Spinal cord (tissue), 10 donors: ENCODE measurements around the gene COL5A3. TPM values are rescaled to one million over a fixed set of nuclear protein-coding genes. Genes with fewer than 3 reads are reported as not detected.
A peak's percentile ranks its signal among the peaks of the same experiment; 100 is the strongest.

Experiments
- DNase-seq, 6 donors: peaks; one replicate each; pipeline versions ENCODE4 v3.0.0 to v3.0.0-alpha.2; 2013 to 2015; ENCODE audit warnings: low spot score in 6 of 6, low read depth in 4 of 6
- H3K27ac ChIP-seq: one replicate; pipeline ENCODE4 v1.5.1; 2013; ENCODE audit warnings: low read depth, low read length, control low read depth
- H3K27me3 ChIP-seq: one replicate; pipeline ENCODE4 v1.6.1; 2013; ENCODE audit warnings: low read length; ENCODE audit not compliant: control insufficient read depth, insufficient read depth
- H3K36me3 ChIP-seq: one replicate; pipeline ENCODE4 v1.6.1; 2013; ENCODE audit warnings: low read length; ENCODE audit not compliant: control insufficient read depth, insufficient read depth
- H3K4me1 ChIP-seq: one replicate; pipeline ENCODE4 v1.6.1; 2013; ENCODE audit warnings: low read length; ENCODE audit not compliant: control insufficient read depth, insufficient read depth
- H3K4me3 ChIP-seq: one replicate; pipeline ENCODE4 v1.5.1; 2013; ENCODE audit warnings: low read depth, low read length, control low read depth
- H3K9me3 ChIP-seq: one replicate; pipeline ENCODE4 v1.6.1; 2013; ENCODE audit warnings: low read length; ENCODE audit not compliant: control insufficient read depth, insufficient read depth
- WGBS: methylation state at CpG from one replicate; pipeline ENCODE4 v1.1.5; 2013; ENCODE audit warnings: missing lambda C conversion rate; ENCODE audit not compliant: insufficient coverage; 5-methylcytosine and 5-hydroxymethylcytosine counted together
- polyA plus RNA-seq, 2 donors: library from polyadenylated mRNA; unstranded; fragments of 120-200 nt; gene quantifications; one replicate each; pipeline ENCODE4 v1.2.1, GENCODE V29; 2013; ENCODE audit not compliant: insufficient read length in 2 of 2
- total RNA-seq, 2 donors: library from RNA; depleted of rRNA in 1 of 2; stranded (reverse); fragments of 120-200 nt in 1 of 2; fragments of >200 nt in 1 of 2; gene quantifications; one replicate each; pipeline versions ENCODE4 v1.2.3 to v1.2.4, GENCODE V29; 2013 to 2014
- donor health status: healthy.

COL5A3 gene
- total and polyA plus RNA-seq, 4 donors, result 7.8 to 18.1 (median 14.7) TPM

GRCh38 chr19:9989504-9989903, 20.8 kb downstream of the COL5A3 start:
- H3K4me1 ChIP-seq, result peaks cover 45% of the 10 kb centered on the region
- H3K9me3 ChIP-seq, result no peaks in the 10 kb centered on the region
- H3K27ac ChIP-seq, result no peak overlapping the region
- 93% methylated on average over 2 of the region's 3 CpGs for WGBS
- DNase-seq, result no peak
- H3K36me3 ChIP-seq, result no peaks in the 10 kb centered on the region
- H3K4me3 ChIP-seq, result no peak overlapping the region
- no peaks in the 10 kb centered on the region for H3K27me3 ChIP-seq

- WGBS, result 21% methylated on average over 7 of the region's 8 CpGs
- Histone ChIP-seq H3K9me3 (no peaks in the 10 kb centered on the region), H3K27ac (peak overlapping the region; percentile 75), H3K36me3 (no peaks in the 10 kb centered on the region), H3K27me3 (no peaks in the 10 kb centered on the region), H3K4me3 (no peak overlapping the region), H3K4me1 (peaks cover 36% of the 10 kb centered on the region)
- DNase-seq, result peak; percentile 61 to 93 (median 75)
Measured at GRCh38 chr19:9986787-9987281, 23.5 kb downstream of the COL5A3 start.

DNA sequence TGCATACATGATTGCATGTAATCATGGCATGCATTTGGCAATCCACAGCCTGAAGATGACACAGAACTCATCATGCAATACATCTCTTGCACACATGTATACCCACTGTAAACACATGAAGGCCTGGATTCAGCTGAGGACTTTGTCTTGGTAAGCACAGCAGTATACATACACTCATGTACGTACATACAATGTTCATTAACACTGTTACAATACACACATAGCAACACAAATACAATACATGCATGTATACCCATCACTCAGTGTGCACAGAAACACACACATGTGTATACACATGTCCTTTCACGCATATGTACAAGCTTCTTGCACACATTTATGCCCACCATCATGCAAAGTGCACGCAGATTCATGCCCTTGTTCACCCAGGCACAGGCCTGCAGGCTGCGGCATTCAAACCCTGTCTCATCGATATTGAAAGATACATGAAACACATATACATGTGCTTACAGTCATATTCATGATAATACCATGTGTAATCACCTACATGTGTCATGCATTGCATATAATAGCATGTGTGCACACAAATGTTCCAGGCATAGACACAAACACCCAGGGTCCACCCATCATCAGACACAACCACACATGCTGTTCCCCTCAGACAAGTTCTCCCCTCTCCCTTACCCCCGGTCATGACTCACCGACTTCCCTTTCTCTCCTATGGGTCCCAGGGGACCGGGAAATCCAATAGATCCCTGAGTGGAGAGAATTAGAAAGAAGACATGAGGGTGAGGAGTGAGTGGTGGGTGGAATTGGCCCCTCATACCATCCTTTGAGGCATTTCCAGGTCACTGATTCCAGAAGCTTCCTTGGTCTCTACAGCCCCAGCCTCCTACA, 28.7 kb downstream of the COL5A3 start:
- Histone ChIP-seq H3K4me1 (peaks cover 12% of the 10 kb centered on the region), H3K27ac (no peak overlapping the region), H3K36me3 (peaks cover 8% of the 10 kb centered on the region), H3K9me3 (no peaks in the 10 kb centered on the region), H3K27me3 (no peaks in the 10 kb centered on the region), H3K4me3 (no peak overlapping the region)
- 97% methylated on average over 3 of the region's 8 CpGs for WGBS
- peak in 1 of 6 donors; percentile 12 for DNase-seq

DNA sequence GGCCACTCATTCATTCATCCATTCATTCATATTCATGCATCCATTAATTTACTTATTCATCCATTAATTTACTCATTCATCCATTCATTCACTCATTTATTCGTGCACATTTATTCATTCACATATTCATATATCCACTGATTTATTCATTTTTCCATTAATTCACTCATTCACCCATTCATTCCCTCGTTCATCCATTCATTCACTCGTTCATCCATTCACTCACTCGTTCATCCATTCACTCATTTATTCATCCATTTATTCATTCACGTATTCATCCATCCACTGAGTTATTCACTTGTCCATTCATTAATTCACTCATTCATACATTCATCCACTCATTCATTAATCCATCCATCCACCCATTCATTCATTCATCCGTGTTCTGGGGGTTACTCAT, 38.2 kb downstream of the COL5A3 start:
- no peak for DNase-seq
- peaks cover 9% of the 10 kb centered on the region for H3K27me3 ChIP-seq
- H3K36me3 ChIP-seq, result peaks cover 35% of the 10 kb centered on the region
- H3K4me1 ChIP-seq, result no peaks in the 10 kb centered on the region
- no peak overlapping the region for H3K27ac ChIP-seq
- no peaks in the 10 kb centered on the region for H3K9me3 ChIP-seq
- WGBS, result 90% methylated on average over 5 of the region's 6 CpGs
- no peak overlapping the region for H3K4me3 ChIP-seq

DNA sequence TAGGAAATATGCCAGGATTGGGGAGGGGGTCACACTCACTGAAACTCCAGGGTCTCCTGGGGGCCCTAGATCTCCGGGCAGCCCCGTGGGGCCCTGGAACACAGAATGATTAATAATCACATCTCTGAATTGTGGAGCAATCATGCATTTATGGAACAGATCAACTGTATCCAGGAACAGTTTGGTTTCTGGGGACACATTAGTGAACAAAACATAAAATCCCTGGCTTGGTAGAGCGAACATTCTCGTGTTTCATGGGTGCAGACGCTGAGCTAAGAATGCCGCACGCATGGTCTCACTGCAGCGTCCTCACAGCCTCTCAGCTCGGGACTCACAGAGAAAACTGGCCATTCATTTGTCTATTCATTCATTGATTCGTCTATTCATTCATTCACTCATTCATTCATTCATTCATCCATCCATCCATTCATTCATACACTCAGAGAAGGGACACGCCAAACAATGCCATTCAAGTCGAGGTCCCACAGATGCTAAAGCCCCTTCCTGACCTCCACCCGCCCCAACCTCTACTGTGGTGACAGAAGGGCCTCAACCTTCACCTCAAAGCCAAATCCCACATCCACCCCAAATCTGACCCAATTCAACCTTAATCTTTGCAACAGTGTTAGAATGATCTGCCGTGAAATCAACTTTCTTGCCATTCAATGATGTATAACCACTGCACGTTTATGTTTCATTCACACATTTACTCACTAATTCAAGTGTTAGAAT, 39.0 kb downstream of the COL5A3 start:
- peaks cover 3% of the 10 kb centered on the region for H3K4me1 ChIP-seq
- peaks cover 14% of the 10 kb centered on the region for H3K27me3 ChIP-seq
- H3K4me3 ChIP-seq, result no peak overlapping the region
- no peak overlapping the region for H3K27ac ChIP-seq
- no peaks in the 10 kb centered on the region for H3K9me3 ChIP-seq
- 60% methylated on average over 15 of the region's 15 CpGs for WGBS
- DNase-seq, result peak in 1 of 6 donors; percentile 27
- H3K36me3 ChIP-seq, result peaks cover 32% of the 10 kb centered on the region

GRCh38 chr19:9970481-9970880, 39.8 kb downstream of the COL5A3 start:
- H3K27me3 ChIP-seq, result peaks cover 16% of the 10 kb centered on the region
- H3K36me3 ChIP-seq, result peaks cover 32% of the 10 kb centered on the region
- DNase-seq, result no peak
- no peak overlapping the region for H3K4me3 ChIP-seq
- H3K27ac ChIP-seq, result no peak overlapping the region
- WGBS, result 77% methylated on average over 8 of the region's 8 CpGs
- peaks cover 4% of the 10 kb centered on the region for H3K4me1 ChIP-seq
- no peaks in the 10 kb centered on the region for H3K9me3 ChIP-seq

DNA sequence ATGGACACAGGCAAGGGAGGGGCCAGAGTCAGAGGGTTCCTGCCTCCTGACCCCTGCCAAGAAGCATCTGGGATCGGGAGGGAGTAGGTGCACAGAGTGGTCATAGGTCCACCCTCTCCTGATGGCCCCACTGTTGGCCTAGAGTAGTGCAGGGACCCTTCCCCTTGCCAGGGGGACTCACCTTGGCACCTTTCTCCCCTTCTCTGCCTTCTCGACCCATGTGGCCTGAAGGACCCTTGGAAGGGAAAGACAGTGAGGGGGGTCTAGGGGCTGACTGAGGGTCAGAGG, 40.7 kb downstream of the COL5A3 start:
- Histone ChIP-seq H3K4me1 (peaks cover 4% of the 10 kb centered on the region), H3K4me3 (no peak overlapping the region), H3K27ac (no peak overlapping the region), H3K9me3 (no peaks in the 10 kb centered on the region), H3K27me3 (peaks cover 16% of the 10 kb centered on the region), H3K36me3 (peaks cover 32% of the 10 kb centered on the region)
- WGBS, result 100% methylated on average over 1 of the region's 2 CpGs
- DNase-seq, result no peak

DNA sequence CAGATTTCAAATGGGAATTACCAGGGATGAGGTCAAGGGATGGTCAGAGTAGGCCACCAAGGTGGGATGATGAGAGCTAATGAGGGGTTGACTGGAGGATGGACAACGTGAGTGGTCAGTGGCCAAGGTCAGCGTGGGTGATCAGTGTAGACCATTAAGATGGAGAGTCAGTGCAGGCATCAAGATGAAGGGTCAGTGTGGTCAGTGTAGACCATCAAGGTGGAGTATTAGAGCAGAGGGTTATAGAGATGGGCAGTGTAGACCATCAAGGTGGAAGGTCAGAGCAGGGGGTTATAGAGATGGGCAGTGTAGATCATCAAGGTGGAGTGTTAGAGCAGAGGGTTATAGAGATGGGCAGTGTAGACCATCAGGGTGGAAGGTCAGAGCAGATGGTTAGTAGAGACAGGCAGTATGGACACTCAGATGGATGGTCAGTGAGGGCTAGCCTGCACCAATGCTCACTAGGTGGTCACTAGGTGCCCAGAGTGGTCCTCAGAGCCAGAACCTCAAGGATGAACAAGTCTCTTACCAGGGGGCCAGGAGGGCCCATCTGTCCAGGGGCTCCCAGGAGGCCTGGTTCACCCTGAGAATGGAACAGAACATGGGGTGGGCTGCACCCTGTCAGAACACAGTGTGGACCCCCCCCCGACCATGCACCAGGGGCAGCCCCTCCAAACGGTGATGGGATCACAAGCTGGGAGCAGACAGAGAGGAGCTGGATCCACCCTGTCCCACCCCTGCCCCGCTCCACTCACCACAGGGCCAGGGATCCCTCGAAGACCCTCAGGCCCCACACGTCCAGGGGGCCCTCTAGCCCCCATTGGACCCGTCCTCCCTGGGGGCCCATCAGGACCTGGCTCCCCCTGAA, 41.2 kb downstream of the COL5A3 start:
- H3K4me1 ChIP-seq, result peaks cover 4% of the 10 kb centered on the region
- 82% methylated on average over 7 of the region's 8 CpGs for WGBS
- peaks cover 16% of the 10 kb centered on the region for H3K27me3 ChIP-seq
- peaks cover 30% of the 10 kb centered on the region for H3K36me3 ChIP-seq
- H3K4me3 ChIP-seq, result no peak overlapping the region
- DNase-seq, result no peak
- H3K27ac ChIP-seq, result no peak overlapping the region
- H3K9me3 ChIP-seq, result no peaks in the 10 kb centered on the region

DNA sequence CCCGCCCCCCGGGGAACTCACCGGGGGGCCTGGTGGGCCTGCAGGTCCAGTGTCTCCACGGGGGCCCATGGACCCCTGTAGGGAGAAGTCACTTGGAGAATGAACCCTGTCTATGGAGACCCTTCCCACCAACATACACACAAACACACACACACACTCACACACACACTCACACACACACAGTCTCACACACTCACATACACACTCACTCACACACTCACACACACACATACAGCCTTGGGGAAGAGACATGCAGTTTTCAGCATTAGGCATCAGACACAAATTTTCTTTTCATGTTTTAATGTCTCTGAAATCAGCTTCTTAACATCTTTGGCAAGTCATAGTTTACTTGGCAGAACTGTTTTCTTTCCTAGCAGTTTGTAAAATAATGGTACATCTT, 43.0 kb downstream of the COL5A3 start:
- H3K36me3 ChIP-seq, result peaks cover 21% of the 10 kb centered on the region
- 33% methylated on average over 1 of the region's 4 CpGs for WGBS

More for the DNA sequence above, 43.0 kb downstream of the COL5A3 start:
- Histone ChIP-seq H3K27ac (no peak overlapping the region), H3K4me1 (peaks cover 4% of the 10 kb centered on the region), H3K27me3 (peaks cover 16% of the 10 kb centered on the region), H3K9me3 (no peaks in the 10 kb centered on the region), H3K4me3 (no peak overlapping the region)
- DNase-seq, result peak in 2 of 6 donors; percentile 17 to 45
